Esophagus squamous epithelium (tissue), 4 donors: ENCODE measurements around the gene SYTL3.

Experiments
- POLR2A ChIP-seq, 4 donors: fragments of 450-650 bp; IDR thresholded peaks; one replicate each; pipeline ENCODE4 v1.6.1; 2017; ENCODE audit warnings: antibody characterized with exemption in 4 of 4, mild to moderate bottlenecking in 4 of 4, moderate library complexity in 3 of 4
- TF ChIP-seq, protein P1 (sequence below), 6 experiments: fragments of 450-650 bp in 4 of 6; fragments of 200-600 bp in 2 of 6; sonication (generic) in 2 of 6; IDR thresholded peaks; one replicate each; pipeline ENCODE4 v1.5.1; 2016 to 2019; ENCODE audit warnings: antibody characterized with exemption in 6 of 6, mild to moderate bottlenecking in 4 of 6, moderate library complexity in 4 of 6

DNA sequence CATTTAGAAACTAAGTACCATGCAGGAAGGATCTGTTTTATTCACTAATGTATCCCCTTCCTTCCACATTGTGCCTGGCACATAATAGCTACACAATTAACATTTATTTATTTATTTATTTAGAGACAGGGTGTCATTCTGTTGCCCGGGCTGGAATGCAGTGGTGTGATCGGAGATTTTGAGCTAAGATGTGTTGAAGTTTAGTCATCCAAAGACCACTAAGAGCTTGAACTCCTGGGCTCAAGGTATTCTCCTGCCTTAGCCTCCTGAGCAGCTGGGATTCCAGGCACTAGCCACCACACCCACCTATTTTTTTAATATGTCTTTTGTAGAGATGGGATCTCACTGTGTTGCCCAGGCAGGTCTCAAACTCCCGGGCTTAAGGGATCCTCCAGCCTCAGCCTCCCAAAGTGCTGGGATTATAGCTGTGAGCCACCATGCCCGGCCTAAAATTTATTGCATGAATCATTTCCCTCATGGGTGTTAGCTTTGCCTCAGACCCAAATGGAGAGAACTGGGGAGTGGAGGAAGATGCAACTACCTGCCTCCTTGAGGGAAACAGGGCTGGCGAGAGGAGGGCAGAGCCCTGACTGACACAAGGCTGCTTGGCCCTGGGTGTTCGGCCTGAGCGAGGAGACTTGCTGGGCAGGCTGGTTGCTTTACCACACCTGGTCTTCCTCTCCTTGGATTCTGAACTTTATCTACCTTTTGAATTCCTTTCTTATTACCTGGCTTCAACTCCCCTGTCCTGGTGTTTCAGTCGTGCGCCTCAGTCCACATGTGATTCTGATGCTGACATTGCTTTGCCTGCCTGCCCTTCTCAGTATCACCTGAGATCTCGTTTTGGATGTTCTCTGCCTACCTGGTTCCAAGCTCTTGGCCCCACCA is 3.6 kb upstream of the SYTL3 start:
- TF ChIP-seq, protein P1, sequence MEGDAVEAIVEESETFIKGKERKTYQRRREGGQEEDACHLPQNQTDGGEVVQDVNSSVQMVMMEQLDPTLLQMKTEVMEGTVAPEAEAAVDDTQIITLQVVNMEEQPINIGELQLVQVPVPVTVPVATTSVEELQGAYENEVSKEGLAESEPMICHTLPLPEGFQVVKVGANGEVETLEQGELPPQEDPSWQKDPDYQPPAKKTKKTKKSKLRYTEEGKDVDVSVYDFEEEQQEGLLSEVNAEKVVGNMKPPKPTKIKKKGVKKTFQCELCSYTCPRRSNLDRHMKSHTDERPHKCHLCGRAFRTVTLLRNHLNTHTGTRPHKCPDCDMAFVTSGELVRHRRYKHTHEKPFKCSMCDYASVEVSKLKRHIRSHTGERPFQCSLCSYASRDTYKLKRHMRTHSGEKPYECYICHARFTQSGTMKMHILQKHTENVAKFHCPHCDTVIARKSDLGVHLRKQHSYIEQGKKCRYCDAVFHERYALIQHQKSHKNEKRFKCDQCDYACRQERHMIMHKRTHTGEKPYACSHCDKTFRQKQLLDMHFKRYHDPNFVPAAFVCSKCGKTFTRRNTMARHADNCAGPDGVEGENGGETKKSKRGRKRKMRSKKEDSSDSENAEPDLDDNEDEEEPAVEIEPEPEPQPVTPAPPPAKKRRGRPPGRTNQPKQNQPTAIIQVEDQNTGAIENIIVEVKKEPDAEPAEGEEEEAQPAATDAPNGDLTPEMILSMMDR (IDR thresholded peaks at IDR 0.05): no peak
- TF ChIP-seq POLR2A (IDR thresholded peaks at IDR 0.05): no peak
